Measurements from ENCODE around the gene CASP10.

DNA sequence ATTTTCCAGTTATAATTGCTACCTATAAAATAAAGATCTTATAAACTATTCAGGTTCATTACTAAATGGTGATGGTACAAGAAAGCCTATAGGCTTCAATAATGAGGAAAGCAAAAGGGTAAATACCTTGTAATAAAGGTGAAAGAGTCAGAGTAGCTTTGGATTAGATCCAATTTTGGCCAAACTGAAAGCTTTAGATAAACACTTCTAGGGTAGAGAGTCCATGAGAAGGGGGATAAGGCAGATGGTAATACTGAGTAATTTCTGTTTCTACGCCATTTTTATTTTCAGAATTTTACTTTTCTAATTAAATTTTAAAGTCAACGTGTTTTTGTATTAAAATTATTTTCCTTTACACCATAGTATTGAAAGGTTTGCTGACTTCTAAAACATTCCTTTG, 86.8 kb downstream of the CASP10 start:
- TF ChIP-seq, protein P1, sequence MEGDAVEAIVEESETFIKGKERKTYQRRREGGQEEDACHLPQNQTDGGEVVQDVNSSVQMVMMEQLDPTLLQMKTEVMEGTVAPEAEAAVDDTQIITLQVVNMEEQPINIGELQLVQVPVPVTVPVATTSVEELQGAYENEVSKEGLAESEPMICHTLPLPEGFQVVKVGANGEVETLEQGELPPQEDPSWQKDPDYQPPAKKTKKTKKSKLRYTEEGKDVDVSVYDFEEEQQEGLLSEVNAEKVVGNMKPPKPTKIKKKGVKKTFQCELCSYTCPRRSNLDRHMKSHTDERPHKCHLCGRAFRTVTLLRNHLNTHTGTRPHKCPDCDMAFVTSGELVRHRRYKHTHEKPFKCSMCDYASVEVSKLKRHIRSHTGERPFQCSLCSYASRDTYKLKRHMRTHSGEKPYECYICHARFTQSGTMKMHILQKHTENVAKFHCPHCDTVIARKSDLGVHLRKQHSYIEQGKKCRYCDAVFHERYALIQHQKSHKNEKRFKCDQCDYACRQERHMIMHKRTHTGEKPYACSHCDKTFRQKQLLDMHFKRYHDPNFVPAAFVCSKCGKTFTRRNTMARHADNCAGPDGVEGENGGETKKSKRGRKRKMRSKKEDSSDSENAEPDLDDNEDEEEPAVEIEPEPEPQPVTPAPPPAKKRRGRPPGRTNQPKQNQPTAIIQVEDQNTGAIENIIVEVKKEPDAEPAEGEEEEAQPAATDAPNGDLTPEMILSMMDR (IDR thresholded peaks at IDR 0.05; ENCODE audit: borderline replicate concordance, extremely low read depth, low read length, poor library complexity, severe bottlenecking), result no peak
- TF ChIP-seq EZH2 (IDR thresholded peaks at IDR 0.05; ENCODE audit: borderline replicate concordance, low read depth, low read length, severe bottlenecking), result no peak
